Prostate gland (tissue), 2 donors: ENCODE results near the gene EFNA4. TPM values are rescaled to one million over a fixed set of nuclear protein-coding genes. Genes with fewer than 3 reads are reported as not detected.

Source experiments
- DNase-seq: peaks from one replicate; pipeline ENCODE4 v3.0.0-alpha.2; 2019; ENCODE audit warnings: low spot score
- H3K27ac ChIP-seq, 2 donors: fragments of 200-600 bp; sonication (generic); 2 replicates each; pipeline ENCODE4 v1.5.1; 2017 to 2019
- H3K27me3 ChIP-seq: fragments of 200-600 bp; sonication (generic); replicated peaks from 2 replicates; pipeline ENCODE4 v1.5.1; 2019; ENCODE audit not compliant: insufficient read depth
- H3K36me3 ChIP-seq, 2 donors: fragments of 200-600 bp; sonication (generic); 1 replicate in 1 of 2; 2 replicates in 1 of 2; pipeline versions ENCODE4 v1.5.1 to v1.8.1; 2017 to 2019
- H3K4me1 ChIP-seq: fragments of 200-600 bp; sonication (generic); replicated peaks from 2 replicates; pipeline ENCODE4 v1.5.1; 2019
- H3K4me3 ChIP-seq, 2 donors: fragments of 200-600 bp; sonication (generic); 2 replicates each; pipeline ENCODE4 v1.5.1; 2017 to 2019
- H3K9me3 ChIP-seq: fragments of 200-600 bp; sonication (generic); 2 replicates; pipeline ENCODE4 v1.5.1; 2017
- CTCF ChIP-seq, 4 experiments: fragments of 200-600 bp in 2 of 4; fragments of 450-650 bp in 2 of 4; sonication (generic) in 2 of 4; IDR thresholded peaks; 1 replicate in 3 of 4; 2 replicates in 1 of 4; pipeline ENCODE4 v1.5.1; 2016 to 2019; ENCODE audit warnings: antibody characterized with exemption in 4 of 4, mild to moderate bottlenecking in 2 of 4, moderate library complexity in 2 of 4
- POLR2A ChIP-seq: fragments of 450-650 bp; IDR thresholded peaks from one replicate; pipeline ENCODE4 v1.6.1; 2016; ENCODE audit warnings: antibody characterized with exemption, mild to moderate bottlenecking
- POLR2AphosphoS5 ChIP-seq: sonication (generic); formaldehyde crosslinking; IDR thresholded peaks from one replicate; pipeline ENCODE4 v1.6.1; 2017; ENCODE audit warnings: antibody characterized with exemption
- WGBS: methylation state at CpG from one replicate; pipeline ENCODE4 v1.1.5; 2018; 5-methylcytosine and 5-hydroxymethylcytosine counted together
- intact Hi-C: fragments of 100-400 bp; cut with DNase I; formaldehyde crosslinking; loops from one replicate; pipeline ENCODE4 v1.14.2; 2022
- total RNA-seq, 2 donors: library from RNA; depleted of rRNA; stranded (reverse); fragments of >200 nt; gene quantifications; one replicate each; pipeline ENCODE4 v1.1.0, GENCODE V29; 2016

EFNA4 gene
- total RNA-seq, 2 donors from 2014 or later: 10.3 to 23.4 TPM

GRCh38 chr1:155079487-155080311, 16.2 kb downstream of the EFNA4 start:
- intact Hi-C loops: no loop called here
- Histone ChIP-seq H3K4me3 (peak overlapping the region; percentile 30 to 44), H3K27ac (peak overlapping the region in 1 of 2 donors; percentile 11), H3K36me3 (no peaks in the 10 kb centered on the region), H3K27me3 (no peaks in the 10 kb centered on the region), H3K4me1 (peaks cover 48% of the 10 kb centered on the region), H3K9me3 (no peaks in the 10 kb centered on the region)
- WGBS: 0% methylated on average over 40 of the region's 67 CpGs
- no peak for TF ChIP-seq CTCF (IDR thresholded peaks at IDR 0.05)
- TF ChIP-seq POLR2A: no peak
- TF ChIP-seq POLR2AphosphoS5: no peak
- DNase-seq: no peak

- no peak for DNase-seq
- Histone ChIP-seq H3K4me1 (peaks cover 48% of the 10 kb centered on the region), H3K27me3 (no peaks in the 10 kb centered on the region), H3K4me3 (peak overlapping the region; percentile 30 to 44), H3K9me3 (no peaks in the 10 kb centered on the region), H3K36me3 (no peaks in the 10 kb centered on the region), H3K27ac (peak overlapping the region in 1 of 2 donors; percentile 11)
- peak; percentile 7 for TF ChIP-seq POLR2AphosphoS5
- no peak for TF ChIP-seq POLR2A
- no peak for TF ChIP-seq CTCF (IDR thresholded peaks at IDR 0.05)
- 2% methylated on average over 52 of the region's 71 CpGs for WGBS
- intact Hi-C loops: no loop called here
Measured at GRCh38 chr1:155080312-155081228, 17.0 kb downstream of the EFNA4 start.

- Histone ChIP-seq H3K27me3 (no peaks in the 10 kb centered on the region), H3K27ac (no peak overlapping the region), H3K9me3 (no peaks in the 10 kb centered on the region), H3K4me3 (peak overlapping the region in 1 of 2 donors; percentile 14), H3K36me3 (no peaks in the 10 kb centered on the region), H3K4me1 (peaks cover 48% of the 10 kb centered on the region)
- intact Hi-C loops: no loop called here
- TF ChIP-seq POLR2A (no peak), POLR2AphosphoS5 (no peak), CTCF (IDR thresholded peaks at IDR 0.05) (no peak)
- DNase-seq: no peak
- WGBS: 6% methylated on average over 61 of the region's 68 CpGs
Measured at GRCh38 chr1:155081472-155082300, 18.1 kb downstream of the EFNA4 start.

GRCh38 chr1:155082301-155083051, 18.9 kb downstream of the EFNA4 start:
- Histone ChIP-seq H3K9me3 (no peaks in the 10 kb centered on the region), H3K36me3 (no peaks in the 10 kb centered on the region), H3K27ac (peak overlapping the region; percentile 35 to 91), H3K4me3 (peak overlapping the region in 1 of 2 donors; percentile 14), H3K27me3 (no peaks in the 10 kb centered on the region), H3K4me1 (peaks cover 48% of the 10 kb centered on the region)
- intact Hi-C loops: no loop called here
- no peak for TF ChIP-seq CTCF (IDR thresholded peaks at IDR 0.05)
- TF ChIP-seq POLR2AphosphoS5: no peak
- TF ChIP-seq POLR2A: no peak
- WGBS: 6% methylated on average over 36 of the region's 36 CpGs
- DNase-seq: no peak
